Activated T-helper 17 cell treated with anti-CD3 and anti-CD28 coated beads, Interleukin-2, amount 50 U/mL, for 72 hours (primary cell): Measurements from ENCODE around the gene OLFML2B. TPM values are rescaled to one million over a fixed set of nuclear protein-coding genes. Genes with fewer than 3 reads are reported as not detected.
A peak's percentile ranks its signal among the peaks of the same experiment; 100 is the strongest.

ENCODE experiments used
- ATAC-seq: fragments of 150-1000 bp; cut with Tn5 transposase; replicated peaks from 2 replicates; pipeline ENCODE4 v1.10.0; 2021; ENCODE audit warnings: mild to moderate bottlenecking, moderate library complexity
- H3K27ac Mint-ChIP-seq: one replicate; pipeline ENCODE4 v1.8.0; 2022; ENCODE audit warnings: mixed read lengths
- H3K27me3 Mint-ChIP-seq: one replicate; pipeline ENCODE4 v1.8.0; 2022; ENCODE audit warnings: mixed read lengths
- H3K36me3 Mint-ChIP-seq: one replicate; pipeline ENCODE4 v1.8.0; 2022; ENCODE audit warnings: low read depth, mild to moderate bottlenecking, mixed read lengths
- H3K4me1 Mint-ChIP-seq: one replicate; pipeline ENCODE4 v1.8.0; 2022; ENCODE audit warnings: mixed read lengths
- H3K4me3 Mint-ChIP-seq: one replicate; pipeline ENCODE4 v1.8.0; 2022; ENCODE audit warnings: mild to moderate bottlenecking, mixed read lengths
- H3K9me3 Mint-ChIP-seq: one replicate; pipeline ENCODE4 v1.8.0; 2022; ENCODE audit warnings: mixed read lengths
- total RNA-seq, 2 donors: library from RNA; stranded (reverse); gene quantifications; one replicate each; pipeline ENCODE4 v1.2.3, GENCODE V29; 2022

The OLFML2B gene
- total RNA-seq, 2 donors from 2014 or later = not detected

DNA sequence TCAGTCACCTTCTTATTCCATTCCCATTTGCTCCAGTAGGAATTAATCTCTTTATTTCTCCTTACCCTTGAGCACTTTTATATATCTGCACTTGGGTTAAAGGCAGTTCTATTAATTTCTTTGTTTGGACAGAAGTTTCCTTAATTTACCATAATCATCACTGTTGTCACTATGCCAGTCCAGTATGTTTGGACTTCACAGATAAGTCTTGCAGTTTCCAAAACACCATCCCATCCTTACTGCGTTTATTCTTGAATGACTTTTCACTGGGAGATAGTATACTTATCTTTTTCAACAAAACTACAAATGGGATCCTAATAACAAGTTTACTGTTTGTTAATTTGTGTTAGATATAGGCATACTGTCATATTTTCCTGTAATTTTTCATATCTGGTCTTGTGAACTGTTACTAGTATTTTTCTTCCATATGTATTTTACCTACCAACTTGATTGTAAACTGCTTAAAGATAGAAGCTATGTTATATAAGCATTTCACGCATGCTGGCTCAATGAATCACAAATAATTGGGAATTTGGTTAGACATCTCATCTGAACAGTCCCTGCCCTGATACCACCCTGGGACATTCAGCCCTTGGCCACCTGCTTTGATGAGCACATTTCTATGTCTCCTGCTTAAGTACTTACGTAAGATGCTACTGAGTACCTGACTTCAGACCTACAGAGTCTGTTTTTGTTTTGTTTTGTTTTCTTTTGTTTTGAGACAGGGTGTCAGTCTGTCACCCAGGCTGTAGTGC is 78.2 kb downstream of the OLFML2B start:
- no peaks in the 10 kb centered on the region for H3K27me3 Mint-ChIP-seq
- H3K4me3 Mint-ChIP-seq = no peak overlapping the region
- no peak for ATAC-seq

DNA sequence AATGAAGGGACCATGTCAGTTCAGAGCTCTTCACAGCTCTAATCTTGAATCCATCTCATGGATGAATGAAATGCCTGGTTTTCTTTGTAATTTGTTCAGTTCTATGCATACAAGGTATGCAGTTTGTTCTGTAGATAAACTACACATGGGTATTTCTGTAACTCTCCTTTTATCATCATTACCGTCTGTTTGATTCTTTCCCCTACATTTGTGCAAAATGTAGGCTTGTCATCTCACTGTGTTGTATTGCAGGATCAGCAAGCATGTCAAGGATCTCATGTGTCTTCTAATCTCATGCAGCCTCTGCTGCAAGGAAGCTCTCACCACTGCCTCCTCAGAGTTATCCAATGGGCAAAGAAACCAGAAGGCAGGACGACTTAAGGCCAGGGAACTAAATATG is 79.3 kb downstream of the OLFML2B start:
- Mint-ChIP-seq H3K27ac (no peak overlapping the region), H3K4me1 (peaks cover 4% of the 10 kb centered on the region), H3K4me3 (no peak overlapping the region), H3K9me3 (no peaks in the 10 kb centered on the region), H3K27me3 (no peaks in the 10 kb centered on the region), H3K36me3 (peaks cover 64% of the 10 kb centered on the region)
- ATAC-seq = no peak

More for the DNA sequence above, 78.2 kb downstream of the OLFML2B start:
- H3K9me3 Mint-ChIP-seq = no peaks in the 10 kb centered on the region
- H3K4me1 Mint-ChIP-seq = peaks cover 4% of the 10 kb centered on the region
- H3K36me3 Mint-ChIP-seq = peaks cover 64% of the 10 kb centered on the region
- no peak overlapping the region for H3K27ac Mint-ChIP-seq

DNA sequence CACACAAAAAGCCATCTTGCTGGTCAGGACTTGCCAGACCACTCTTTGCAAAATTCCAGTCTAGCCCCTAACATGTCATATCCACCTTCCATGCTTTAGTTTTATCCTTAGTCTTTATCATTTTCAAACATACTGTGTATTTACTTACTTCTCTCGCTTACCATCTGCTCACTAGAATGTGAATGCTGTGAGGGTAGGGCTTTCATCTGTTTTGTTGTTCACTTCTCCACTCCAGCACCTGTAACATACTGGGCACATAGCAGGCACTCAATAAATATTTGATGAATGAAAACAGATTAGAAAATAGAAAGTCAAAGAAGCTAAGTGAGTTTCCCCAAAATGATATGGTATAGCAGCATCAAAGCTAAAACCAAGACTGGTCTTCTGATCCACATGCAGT is 79.9 kb downstream of the OLFML2B start:
- no peak overlapping the region for H3K27ac Mint-ChIP-seq
- ATAC-seq = no peak
- H3K4me1 Mint-ChIP-seq = peaks cover 4% of the 10 kb centered on the region
- no peaks in the 10 kb centered on the region for H3K9me3 Mint-ChIP-seq
- peaks cover 64% of the 10 kb centered on the region for H3K36me3 Mint-ChIP-seq
- no peaks in the 10 kb centered on the region for H3K27me3 Mint-ChIP-seq
- H3K4me3 Mint-ChIP-seq = no peak overlapping the region

DNA sequence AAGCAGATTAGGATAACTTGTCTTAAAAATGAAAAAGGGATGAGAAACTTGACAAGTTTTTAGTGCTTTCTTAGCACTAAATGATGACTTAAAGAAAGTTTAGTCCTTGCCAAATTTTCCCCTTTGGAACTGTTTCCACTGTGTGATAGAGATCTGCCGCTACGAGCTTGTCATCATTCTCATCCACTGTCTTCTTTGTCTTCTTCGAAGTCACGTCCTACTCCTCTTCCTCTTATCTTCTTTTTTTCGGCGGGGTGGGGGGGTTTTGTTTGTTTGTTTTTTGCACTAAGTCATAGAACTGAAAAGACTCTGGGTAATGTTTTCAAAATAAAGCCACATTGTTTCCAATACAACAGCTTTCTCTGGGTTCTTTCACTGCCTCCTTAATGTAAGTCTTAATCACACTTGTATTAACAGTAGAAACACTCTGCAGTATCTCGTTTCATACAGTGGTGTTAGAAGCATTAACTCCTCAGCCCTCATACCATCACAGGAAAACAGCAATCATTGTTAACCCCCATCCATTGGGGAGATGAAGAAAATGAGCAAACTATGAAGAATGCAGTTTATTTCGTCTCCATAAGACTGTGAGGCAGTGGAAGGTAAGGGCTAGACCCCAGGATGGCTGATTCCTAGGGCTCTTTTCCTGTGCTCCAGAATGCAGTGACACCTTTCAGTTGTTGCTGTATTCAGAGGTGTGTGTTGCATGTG is 81.8 kb downstream of the OLFML2B start:
- H3K36me3 Mint-ChIP-seq = peaks cover 55% of the 10 kb centered on the region

DNA sequence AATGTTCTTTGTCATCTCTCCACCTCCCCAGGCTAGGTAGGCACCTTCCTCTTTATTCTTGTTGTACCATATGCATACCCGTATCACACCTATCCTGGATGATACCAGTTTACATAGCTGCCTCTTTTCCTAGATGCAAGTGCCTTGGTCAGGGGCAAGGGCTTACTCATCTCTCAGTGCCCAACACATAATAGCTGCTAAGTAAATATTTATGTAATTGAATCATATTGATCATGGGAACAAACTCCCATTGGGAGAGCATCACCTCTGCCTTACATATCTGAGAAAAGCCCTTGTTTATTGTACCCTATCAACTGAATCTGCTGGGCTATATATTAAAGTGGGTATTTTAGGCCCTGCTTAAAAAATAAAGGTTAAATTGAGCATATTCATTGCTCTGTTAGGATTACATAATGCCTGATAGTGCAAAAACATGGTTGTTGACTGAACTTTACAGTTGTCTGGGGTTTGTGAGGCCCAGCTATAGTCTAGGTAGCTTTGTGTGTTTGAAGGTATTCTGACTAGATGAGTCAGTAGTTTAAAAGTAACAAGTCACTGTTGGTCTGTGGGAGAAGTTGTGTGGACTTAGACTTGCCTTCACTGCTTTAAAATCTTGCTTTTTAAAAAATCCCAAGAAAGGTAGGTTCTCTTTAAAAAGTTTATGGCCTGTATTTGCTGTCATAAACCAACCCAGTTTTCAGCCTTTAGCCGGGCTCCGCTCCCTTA is 82.6 kb downstream of the OLFML2B start:
- no peaks in the 10 kb centered on the region for H3K27me3 Mint-ChIP-seq
- peaks cover 4% of the 10 kb centered on the region for H3K4me1 Mint-ChIP-seq
- no peak overlapping the region for H3K27ac Mint-ChIP-seq
- H3K36me3 Mint-ChIP-seq = peaks cover 51% of the 10 kb centered on the region
- H3K4me3 Mint-ChIP-seq = no peak overlapping the region
- ATAC-seq = no peak
- H3K9me3 Mint-ChIP-seq = no peaks in the 10 kb centered on the region

More for the DNA sequence above, 81.8 kb downstream of the OLFML2B start:
- Mint-ChIP-seq H3K27me3 (no peaks in the 10 kb centered on the region), H3K4me1 (peaks cover 4% of the 10 kb centered on the region), H3K27ac (no peak overlapping the region), H3K9me3 (no peaks in the 10 kb centered on the region), H3K4me3 (no peak overlapping the region)
- ATAC-seq = no peak

DNA sequence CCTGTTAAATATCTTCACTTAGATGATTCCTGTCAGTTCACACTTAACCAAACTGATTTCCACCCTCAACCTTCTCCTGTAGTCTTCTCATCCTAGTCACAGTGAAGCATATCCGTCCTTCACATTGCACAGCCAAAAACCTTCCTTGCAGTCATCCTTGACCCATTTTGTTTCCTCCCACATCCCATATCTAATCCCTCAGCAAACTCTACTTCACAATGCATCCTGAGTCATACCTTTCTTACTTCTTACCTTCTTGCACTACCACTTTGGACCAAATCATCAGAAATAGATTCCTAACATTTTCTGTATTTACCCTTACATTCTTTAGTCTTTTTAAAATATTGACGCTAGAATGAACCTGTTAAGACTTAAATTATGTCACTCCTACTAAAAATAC is 86.9 kb downstream of the OLFML2B start:
- Mint-ChIP-seq H3K27me3 (no peaks in the 10 kb centered on the region), H3K4me1 (peaks cover 21% of the 10 kb centered on the region), H3K4me3 (no peak overlapping the region), H3K36me3 (peaks cover 10% of the 10 kb centered on the region), H3K27ac (no peak overlapping the region), H3K9me3 (no peaks in the 10 kb centered on the region)
- no peak for ATAC-seq

DNA sequence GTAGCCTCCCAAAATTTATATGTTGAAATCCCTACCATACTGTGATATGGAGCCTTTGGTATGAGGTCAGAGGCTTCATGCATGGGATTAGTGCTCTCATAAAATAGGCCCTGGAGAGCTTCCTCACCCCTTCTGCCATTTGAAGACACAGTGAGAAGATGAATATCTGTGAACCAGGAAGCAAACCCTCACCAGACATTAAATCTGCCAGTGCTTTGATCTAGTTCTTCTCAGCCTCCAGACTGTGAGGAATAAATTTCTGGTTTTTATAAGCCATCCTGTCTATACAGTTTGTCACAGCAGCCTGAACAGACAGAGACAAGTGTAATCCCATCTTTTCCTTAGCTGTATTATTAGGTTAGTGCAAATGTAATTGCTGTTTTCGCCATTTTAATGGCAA is 88.4 kb downstream of the OLFML2B start:
- Mint-ChIP-seq H3K4me3 (no peak overlapping the region), H3K36me3 (peaks cover 1% of the 10 kb centered on the region), H3K4me1 (peaks cover 21% of the 10 kb centered on the region), H3K27me3 (no peaks in the 10 kb centered on the region), H3K27ac (peak overlapping the region; percentile 25), H3K9me3 (no peaks in the 10 kb centered on the region)
- no peak for ATAC-seq

DNA sequence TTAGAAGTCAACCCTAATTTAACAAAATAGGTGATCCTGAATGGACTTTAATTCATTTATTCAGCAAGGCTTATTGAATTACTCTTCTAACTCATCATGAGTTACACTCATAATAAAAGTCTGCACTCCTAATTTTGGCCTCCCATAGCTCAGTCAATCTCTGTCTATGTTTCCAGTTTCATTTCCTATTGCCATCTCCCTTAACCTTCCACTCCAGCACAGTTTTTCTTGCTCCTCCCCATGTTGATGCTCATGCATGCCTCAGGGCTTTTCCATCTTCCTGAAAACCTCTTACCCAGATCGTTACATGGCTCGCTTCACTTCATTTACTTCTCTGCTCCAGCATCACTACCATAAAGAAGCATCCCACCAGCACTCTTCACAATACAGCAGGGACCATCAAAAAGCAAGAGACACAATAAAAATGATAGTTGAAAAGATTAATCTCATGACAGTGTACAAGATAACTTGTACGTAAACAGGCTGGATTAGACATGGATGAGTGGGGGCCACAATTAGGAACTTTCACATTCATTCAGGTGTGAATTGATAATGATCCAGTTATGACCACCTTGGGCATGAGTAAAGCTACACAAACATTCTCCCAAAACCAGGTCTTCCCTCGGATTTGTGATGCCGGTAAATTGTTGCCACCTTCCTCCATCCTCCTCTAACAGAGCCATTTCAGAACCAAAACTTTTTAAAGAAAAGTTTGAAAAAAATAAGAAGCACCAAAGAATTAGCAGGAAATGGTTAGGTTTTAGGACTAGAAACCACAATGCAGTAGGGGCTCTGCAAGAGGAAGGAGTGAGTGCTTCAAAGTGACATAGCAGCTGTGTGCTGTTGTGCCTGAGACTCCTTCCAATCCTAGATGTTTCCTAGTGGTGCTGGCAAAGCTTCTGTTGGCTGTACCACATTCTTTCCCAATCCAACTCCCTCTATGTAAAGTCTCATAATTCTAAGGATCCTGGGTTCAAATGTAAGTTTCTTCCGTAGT is 89.8 kb downstream of the OLFML2B start:
- H3K4me3 Mint-ChIP-seq = peak overlapping the region; percentile 34
- H3K27ac Mint-ChIP-seq = peak overlapping the region; percentile 25
- ATAC-seq = peak; percentile 74
- no peaks in the 10 kb centered on the region for H3K9me3 Mint-ChIP-seq
- no peaks in the 10 kb centered on the region for H3K27me3 Mint-ChIP-seq
- H3K4me1 Mint-ChIP-seq = peaks cover 22% of the 10 kb centered on the region
- peaks cover 12% of the 10 kb centered on the region for H3K36me3 Mint-ChIP-seq

Other genes with a start within 250 kb of the OLFML2B start
- gene NOS1AP, start 45.8 kb upstream of the OLFML2B start, total RNA-seq = under 1 TPM in 1 of 2 donors, not detected in 1; 0.13 TPM